Activated naive CD4-positive, alpha-beta T cell treated with anti-CD3 and anti-CD28 coated beads, Interleukin-2, amount 10 ng/mL, durations not matched to agents 7 days and 5 days (primary cell): ENCODE measurements around the gene FHIT.

ENCODE experiments used
- CTCF ChIA-PET: fragments of 350-600 bp; sonication (Branson Sonifier 250); formaldehyde crosslinking; loops from one replicate; lab custom pipeline; 2021; ENCODE audit warnings: antibody characterized with exemption; lab: Charles Lee
- DNase-seq: peaks from one replicate; pipeline ENCODE4 v3.0.0-alpha.2; 2020
- H3K27ac Mint-ChIP-seq: one replicate; pipeline ENCODE4 v1.8.0; 2021; ENCODE audit warnings: mild to moderate bottlenecking, moderate library complexity, mixed read lengths
- H3K27me3 Mint-ChIP-seq: one replicate; pipeline ENCODE4 v1.8.0; 2021; ENCODE audit warnings: mild to moderate bottlenecking, mixed read lengths
- H3K36me3 Mint-ChIP-seq: one replicate; pipeline ENCODE4 v1.8.0; 2021; ENCODE audit warnings: mixed read lengths
- H3K4me1 Mint-ChIP-seq: one replicate; pipeline ENCODE4 v1.8.0; 2021; ENCODE audit warnings: mixed read lengths
- H3K4me3 Mint-ChIP-seq: one replicate; pipeline ENCODE4 v1.8.0; 2021; ENCODE audit warnings: mild to moderate bottlenecking, moderate library complexity, mixed read lengths
- H3K9me3 Mint-ChIP-seq: one replicate; pipeline ENCODE4 v1.8.0; 2021; ENCODE audit warnings: mixed read lengths

Gene FHIT

GRCh38 chr3:60025096-60026050, 1225.9 kb downstream of the FHIT start:
- Mint-ChIP-seq H3K27ac (peak overlapping the region; percentile 70), H3K4me1 (peaks cover 77% of the 10 kb centered on the region), H3K36me3 (peaks cover 82% of the 10 kb centered on the region), H3K9me3 (no peaks in the 10 kb centered on the region), H3K4me3 (no peak overlapping the region), H3K27me3 (no peaks in the 10 kb centered on the region)
- no peak for DNase-seq
- CTCF ChIA-PET, result interaction anchor here (0.6 to 1.1 kb wide), 3 partner anchors 12 to 23 kb away, joined by 3 to 4 read pairs (median 4); no protein-coding TSS in a partner anchor

GRCh38 chr3:60024400-60024799, 1226.9 kb downstream of the FHIT start:
- Mint-ChIP-seq H3K9me3 (no peaks in the 10 kb centered on the region), H3K36me3 (peaks cover 81% of the 10 kb centered on the region), H3K4me1 (peaks cover 73% of the 10 kb centered on the region), H3K4me3 (no peak overlapping the region), H3K27me3 (no peaks in the 10 kb centered on the region), H3K27ac (no peak overlapping the region)
- CTCF ChIA-PET, result interaction anchor here (1.0 kb wide), 1 partner anchor 13 kb away, joined by 4 read pairs; no protein-coding TSS in a partner anchor
- no peak for DNase-seq

- no peak overlapping the region for H3K27ac Mint-ChIP-seq
- CTCF ChIA-PET, result no interaction called here
- peaks cover 8% of the 10 kb centered on the region for H3K9me3 Mint-ChIP-seq
- H3K36me3 Mint-ChIP-seq, result peaks cover 81% of the 10 kb centered on the region
- H3K4me1 Mint-ChIP-seq, result peaks cover 73% of the 10 kb centered on the region
- DNase-seq, result no peak
- H3K27me3 Mint-ChIP-seq, result no peaks in the 10 kb centered on the region
- no peak overlapping the region for H3K4me3 Mint-ChIP-seq
Measured at GRCh38 chr3:60023189-60023588, 1228.1 kb downstream of the FHIT start.

GRCh38 chr3:60017631-60018030, 1233.6 kb downstream of the FHIT start:
- H3K27me3 Mint-ChIP-seq, result no peaks in the 10 kb centered on the region
- peaks cover 82% of the 10 kb centered on the region for H3K36me3 Mint-ChIP-seq
- DNase-seq, result peak; percentile 71
- peaks cover 71% of the 10 kb centered on the region for H3K4me1 Mint-ChIP-seq
- H3K9me3 Mint-ChIP-seq, result peaks cover 25% of the 10 kb centered on the region
- CTCF ChIA-PET, result no interaction called here
- H3K27ac Mint-ChIP-seq, result peak overlapping the region; percentile 98
- H3K4me3 Mint-ChIP-seq, result peak overlapping the region; percentile 27

- Mint-ChIP-seq H3K36me3 (peaks cover 76% of the 10 kb centered on the region), H3K4me3 (no peak overlapping the region), H3K27me3 (no peaks in the 10 kb centered on the region), H3K27ac (no peak overlapping the region), H3K4me1 (peaks cover 85% of the 10 kb centered on the region), H3K9me3 (peaks cover 25% of the 10 kb centered on the region)
- CTCF ChIA-PET, result interaction anchor here (3.2 kb wide), 1 partner anchor 64 kb away, joined by 12 read pairs; no protein-coding TSS in a partner anchor
- DNase-seq, result no peak
Measured at GRCh38 chr3:60015032-60015705, 1236.1 kb downstream of the FHIT start.

- peaks cover 17% of the 10 kb centered on the region for H3K9me3 Mint-ChIP-seq
- H3K4me1 Mint-ChIP-seq, result peaks cover 90% of the 10 kb centered on the region
- H3K27ac Mint-ChIP-seq, result peak overlapping the region; percentile 99
- H3K36me3 Mint-ChIP-seq, result peaks cover 76% of the 10 kb centered on the region
- no peak for DNase-seq
- no peak overlapping the region for H3K4me3 Mint-ChIP-seq
- CTCF ChIA-PET, result interaction anchor here (0.8 to 3.2 kb wide), 3 partner anchors 9 to 66 kb away, joined by 3 to 12 read pairs (median 7); no protein-coding TSS in a partner anchor
- H3K27me3 Mint-ChIP-seq, result no peaks in the 10 kb centered on the region
Measured at GRCh38 chr3:60013241-60013640, 1238.0 kb downstream of the FHIT start.

GRCh38 chr3:60011218-60011617, 1240.0 kb downstream of the FHIT start:
- CTCF ChIA-PET, result interaction anchor here (1.5 kb wide), 1 partner anchor 68 kb away, joined by 4 read pairs; no protein-coding TSS in a partner anchor
- Mint-ChIP-seq H3K4me3 (peak overlapping the region; percentile 73), H3K4me1 (peaks cover 87% of the 10 kb centered on the region), H3K9me3 (peaks cover 2% of the 10 kb centered on the region), H3K27me3 (no peaks in the 10 kb centered on the region), H3K27ac (peak overlapping the region; percentile 99), H3K36me3 (peaks cover 74% of the 10 kb centered on the region)
- no peak for DNase-seq

GRCh38 chr3:60010781-60011180, 1240.5 kb downstream of the FHIT start:
- Mint-ChIP-seq H3K4me1 (peaks cover 90% of the 10 kb centered on the region), H3K27ac (peak overlapping the region; percentile 99), H3K36me3 (peaks cover 77% of the 10 kb centered on the region), H3K27me3 (no peaks in the 10 kb centered on the region), H3K4me3 (peak overlapping the region; percentile 73), H3K9me3 (peaks cover 2% of the 10 kb centered on the region)
- peak; percentile 85 for DNase-seq
- CTCF ChIA-PET, result interaction anchor here (1.2 to 1.5 kb wide), 3 partner anchors 15 to 68 kb away, joined by 4 to 8 read pairs (median 5); no protein-coding TSS in a partner anchor

GRCh38 chr3:60009931-60010478, 1241.2 kb downstream of the FHIT start:
- no peaks in the 10 kb centered on the region for H3K27me3 Mint-ChIP-seq
- H3K4me3 Mint-ChIP-seq, result peak overlapping the region; percentile 73
- peaks cover 78% of the 10 kb centered on the region for H3K36me3 Mint-ChIP-seq
- CTCF ChIA-PET, result interaction anchor here (1.2 to 1.5 kb wide), 3 partner anchors 15 to 69 kb away, joined by 4 to 8 read pairs (median 5); no protein-coding TSS in a partner anchor
- no peak for DNase-seq
- peaks cover 90% of the 10 kb centered on the region for H3K4me1 Mint-ChIP-seq
- peak overlapping the region; percentile 99 for H3K27ac Mint-ChIP-seq
- peaks cover 4% of the 10 kb centered on the region for H3K9me3 Mint-ChIP-seq

GRCh38 chr3:60001369-60001768, 1249.9 kb downstream of the FHIT start:
- Mint-ChIP-seq H3K4me3 (no peak overlapping the region), H3K9me3 (peaks cover 6% of the 10 kb centered on the region), H3K27ac (peak overlapping the region; percentile 17), H3K36me3 (peaks cover 87% of the 10 kb centered on the region), H3K4me1 (peaks cover 86% of the 10 kb centered on the region), H3K27me3 (no peaks in the 10 kb centered on the region)
- CTCF ChIA-PET, result no interaction called here
- DNase-seq, result no peak

GRCh38 chr3:60000311-60001105, 1250.7 kb downstream of the FHIT start:
- Mint-ChIP-seq H3K36me3 (peaks cover 86% of the 10 kb centered on the region), H3K4me3 (no peak overlapping the region), H3K4me1 (peaks cover 87% of the 10 kb centered on the region), H3K27me3 (no peaks in the 10 kb centered on the region), H3K27ac (peak overlapping the region; percentile 13), H3K9me3 (peaks cover 6% of the 10 kb centered on the region)
- no peak for DNase-seq
- CTCF ChIA-PET, result no interaction called here

GRCh38 chr3:59998058-59998457, 1253.2 kb downstream of the FHIT start:
- Mint-ChIP-seq H3K36me3 (peaks cover 87% of the 10 kb centered on the region), H3K4me1 (peaks cover 90% of the 10 kb centered on the region), H3K9me3 (peaks cover 5% of the 10 kb centered on the region), H3K27ac (peak overlapping the region; percentile 20), H3K4me3 (no peak overlapping the region), H3K27me3 (no peaks in the 10 kb centered on the region)
- CTCF ChIA-PET, result interaction anchor here (0.7 kb wide), 1 partner anchor 18 kb away, joined by 3 read pairs; no protein-coding TSS in a partner anchor
- no peak for DNase-seq

GRCh38 chr3:59997583-59997982, 1253.7 kb downstream of the FHIT start:
- H3K27me3 Mint-ChIP-seq, result no peaks in the 10 kb centered on the region
- DNase-seq, result no peak
- CTCF ChIA-PET, result interaction anchor here (0.7 kb wide), 1 partner anchor 17 kb away, joined by 3 read pairs; no protein-coding TSS in a partner anchor
- H3K9me3 Mint-ChIP-seq, result peaks cover 5% of the 10 kb centered on the region
- H3K27ac Mint-ChIP-seq, result no peak overlapping the region
- peaks cover 93% of the 10 kb centered on the region for H3K4me1 Mint-ChIP-seq
- H3K4me3 Mint-ChIP-seq, result no peak overlapping the region
- peaks cover 89% of the 10 kb centered on the region for H3K36me3 Mint-ChIP-seq
